ENCODE measurements around the gene SLC25A53.

SLC25A53 gene

GRCh38 chrX:104156630-104157529 lies at the start of gene SLC25A53:
SLC25A53 (minus strand) TSS chrX:104157009; CDS start chrX:104105257, 51,752 bp downstream.
- TF ChIP-seq CTCF (IDR thresholded peaks at IDR 0.05; ENCODE audit: insufficient read depth, low read length, poor library complexity, severe bottlenecking) = no peak
- Histone ChIP-seq H3K27me3 (replicated peaks; ENCODE audit: control insufficient read depth, insufficient read depth, low read length) (no peaks in the 10 kb centered on the region), H3K4me3 (replicated peaks; ENCODE audit: low read depth, low read length) (peak within 1 kb of the TSS; percentile 77), H3K36me3 (ENCODE audit: control insufficient read depth, insufficient read depth, low read length) (no peaks in the 10 kb centered on the region)
- DNase-seq (ENCODE audit: extremely low read depth, insufficient read length) = peak; percentile 89

- TF ChIP-seq CTCF (IDR thresholded peaks at IDR 0.05; ENCODE audit: insufficient read depth, low read length, poor library complexity, severe bottlenecking) = no peak
- no peaks in the 10 kb centered on the region for H3K27me3 ChIP-seq (replicated peaks; ENCODE audit: control insufficient read depth, insufficient read depth, low read length)
- H3K36me3 ChIP-seq (ENCODE audit: control insufficient read depth, insufficient read depth, low read length) = no peaks in the 10 kb centered on the region
- no peak for DNase-seq (ENCODE audit: extremely low read depth, insufficient read length)
- no peak overlapping the region for H3K4me3 ChIP-seq (replicated peaks; ENCODE audit: low read depth, low read length)
Measured at GRCh38 chrX:104205548-104205947, 48.7 kb upstream of the SLC25A53 start.

GRCh38 chrX:104195489-104196084 lies 38.8 kb upstream of the SLC25A53 start:
- H3K27me3 ChIP-seq (replicated peaks; ENCODE audit: control insufficient read depth, insufficient read depth, low read length) = no peaks in the 10 kb centered on the region
- no peak overlapping the region for H3K4me3 ChIP-seq (replicated peaks; ENCODE audit: low read depth, low read length)
- H3K36me3 ChIP-seq (ENCODE audit: control insufficient read depth, insufficient read depth, low read length) = no peaks in the 10 kb centered on the region; the same call in 1 of the 2 replicates
- DNase-seq (ENCODE audit: extremely low read depth, insufficient read length) = peak; percentile 13
- peak; percentile 86 for TF ChIP-seq CTCF (IDR thresholded peaks at IDR 0.05; ENCODE audit: insufficient read depth, low read length, poor library complexity, severe bottlenecking)

- H3K4me3 ChIP-seq (replicated peaks; ENCODE audit: low read depth, low read length) = no peak overlapping the region
- TF ChIP-seq CTCF (IDR thresholded peaks at IDR 0.05; ENCODE audit: insufficient read depth, low read length, poor library complexity, severe bottlenecking) = no peak
- no peak for DNase-seq (ENCODE audit: extremely low read depth, insufficient read length)
- H3K27me3 ChIP-seq (replicated peaks; ENCODE audit: control insufficient read depth, insufficient read depth, low read length) = no peaks in the 10 kb centered on the region
- no peaks in the 10 kb centered on the region; the same call in 1 of the 2 replicates for H3K36me3 ChIP-seq (ENCODE audit: control insufficient read depth, insufficient read depth, low read length)
Measured at GRCh38 chrX:104195013-104195412, 38.2 kb upstream of the SLC25A53 start.

- DNase-seq (ENCODE audit: extremely low read depth, insufficient read length) = no peak
- Histone ChIP-seq H3K36me3 (ENCODE audit: control insufficient read depth, insufficient read depth, low read length) (no peaks in the 10 kb centered on the region; the same call in 1 of the 2 replicates), H3K4me3 (replicated peaks; ENCODE audit: low read depth, low read length) (no peak overlapping the region), H3K27me3 (replicated peaks; ENCODE audit: control insufficient read depth, insufficient read depth, low read length) (no peaks in the 10 kb centered on the region)
- TF ChIP-seq CTCF (IDR thresholded peaks at IDR 0.05; ENCODE audit: insufficient read depth, low read length, poor library complexity, severe bottlenecking) = no peak
Measured at GRCh38 chrX:104193485-104193884, 36.7 kb upstream of the SLC25A53 start.
